ENCODE results near the gene EXOC4. TPM values are rescaled to one million over a fixed set of nuclear protein-coding genes. Genes with fewer than 3 reads are reported as not detected.

The EXOC4 gene
- total and polyA plus RNA-seq, 7 donors, result 16.4 to 76.7 (median 50.7) TPM

- no peaks in the 10 kb centered on the region for H3K27me3 ChIP-seq
- WGBS, 2 donors, result 97 to 99% methylated on average over 2 of the region's 2 CpGs
- H3K9me3 ChIP-seq, result no peaks in the 10 kb centered on the region
- TF ChIP-seq POLR2AphosphoS5 (IDR thresholded peaks at IDR 0.05) (no peak), CTCF (IDR thresholded peaks at IDR 0.05) (no peak), POLR2A (IDR thresholded peaks at IDR 0.05) (no peak), EP300 (IDR thresholded peaks at IDR 0.05) (no peak)
- no peak overlapping the region for H3K27ac ChIP-seq
- H3K4me3 ChIP-seq, result no peak overlapping the region
- DNase-seq, result no peak
- H3K4me1 ChIP-seq, result no peaks in the 10 kb centered on the region
- no peaks in the 10 kb centered on the region for H3K36me3 ChIP-seq
- intact Hi-C loops (cut with DNase I), result no loop called here
These were observed 366.6 kb downstream of the EXOC4 start for GRCh38 chr7:133619491-133619890.

GRCh38 chr7:133623721-133624120, 370.8 kb downstream of the EXOC4 start:
- no peak for DNase-seq
- no peaks in the 10 kb centered on the region for H3K9me3 ChIP-seq
- no peaks in the 10 kb centered on the region for H3K4me1 ChIP-seq
- H3K27me3 ChIP-seq, result no peaks in the 10 kb centered on the region
- H3K27ac ChIP-seq, result no peak overlapping the region
- TF ChIP-seq EP300 (IDR thresholded peaks at IDR 0.05), result no peak
- TF ChIP-seq CTCF (IDR thresholded peaks at IDR 0.05), result no peak
- TF ChIP-seq POLR2AphosphoS5 (IDR thresholded peaks at IDR 0.05), result no peak
- TF ChIP-seq POLR2A (IDR thresholded peaks at IDR 0.05), result no peak
- intact Hi-C loops (cut with DNase I), result no loop called here
- H3K4me3 ChIP-seq, result no peak overlapping the region
- no peaks in the 10 kb centered on the region for H3K36me3 ChIP-seq
- WGBS, 2 donors, result 84 to 88% methylated on average over 1 of the region's 1 CpG

- Histone ChIP-seq H3K27ac (no peak overlapping the region), H3K4me3 (no peak overlapping the region), H3K27me3 (no peaks in the 10 kb centered on the region), H3K36me3 (peaks cover 0 to 1% (median 0%) of the 10 kb centered on the region in 4 donors), H3K9me3 (no peaks in the 10 kb centered on the region), H3K4me1 (no peaks in the 10 kb centered on the region)
- DNase-seq, result no peak
- intact Hi-C loops (cut with DNase I), result no loop called here
- 89 to 90% methylated on average over 3 of the region's 3 CpGs for WGBS, 2 donors
- TF ChIP-seq EP300 (IDR thresholded peaks at IDR 0.05) (no peak), POLR2A (IDR thresholded peaks at IDR 0.05) (no peak), POLR2AphosphoS5 (IDR thresholded peaks at IDR 0.05) (no peak), CTCF (IDR thresholded peaks at IDR 0.05) (no peak)
These were observed 372.2 kb downstream of the EXOC4 start for GRCh38 chr7:133625046-133625445.

GRCh38 chr7:133629701-133630100, 376.8 kb downstream of the EXOC4 start:
- TF ChIP-seq POLR2AphosphoS5 (IDR thresholded peaks at IDR 0.05) (no peak), EP300 (IDR thresholded peaks at IDR 0.05) (no peak)
- H3K27me3 ChIP-seq, result no peaks in the 10 kb centered on the region
- H3K9me3 ChIP-seq, result no peaks in the 10 kb centered on the region
- H3K36me3 ChIP-seq, result peaks cover 0 to 13% (median 0%) of the 10 kb centered on the region in 4 donors
- H3K27ac ChIP-seq, result no peak overlapping the region
- H3K4me3 ChIP-seq, result no peak overlapping the region
- no peaks in the 10 kb centered on the region for H3K4me1 ChIP-seq
- 71 to 73% methylated on average over 5 of the region's 5 CpGs for WGBS, 2 donors
- DNase-seq, result no peak
- intact Hi-C loops (cut with DNase I), result no loop called here

- H3K27ac ChIP-seq, result no peak overlapping the region
- WGBS, 2 donors, result 43 to 45% methylated on average over 2 of the region's 2 CpGs
- intact Hi-C loops (cut with DNase I), result no loop called here
These were observed 380.2 kb downstream of the EXOC4 start for GRCh38 chr7:133633055-133633454.

More at GRCh38 chr7:133633055-133633454, 380.2 kb downstream of the EXOC4 start:
- H3K27me3 ChIP-seq, result no peaks in the 10 kb centered on the region
- no peaks in the 10 kb centered on the region for H3K9me3 ChIP-seq
- H3K4me3 ChIP-seq, result no peak overlapping the region
- TF ChIP-seq CTCF (IDR thresholded peaks at IDR 0.05) (no peak), POLR2AphosphoS5 (IDR thresholded peaks at IDR 0.05) (no peak), POLR2A (IDR thresholded peaks at IDR 0.05) (no peak), EP300 (IDR thresholded peaks at IDR 0.05) (no peak)
- H3K36me3 ChIP-seq, result peaks cover 0 to 13% (median 0%) of the 10 kb centered on the region in 4 donors
- no peak for DNase-seq
- no peaks in the 10 kb centered on the region for H3K4me1 ChIP-seq

All from sigmoid colon (tissue), 7 donors.